ENCODE measurements around the gene TXNRD1. TPM values are rescaled to one million over a fixed set of nuclear protein-coding genes. Genes with fewer than 3 reads are reported as not detected.
A peak's percentile ranks its signal among the peaks of the same experiment; 100 is the strongest.
"Not testable (repeated sequence)": the region's sequence is repeated elsewhere in the genome, so short reads cannot be mapped to it uniquely, and the experiment has no call there.

TXNRD1 gene
- total RNA-seq, 1 donor from 2014 or later: 229 TPM

- DNase-seq (ENCODE audit: low spot score): no peak
These were observed 108.3 kb downstream of the TXNRD1 start for GRCh38 chr12:104323899-104324298.

- DNase-seq (ENCODE audit: low spot score): not testable (repeated sequence)
These were observed 112.7 kb downstream of the TXNRD1 start for GRCh38 chr12:104328278-104328677.

GRCh38 chr12:104328790-104329189, 113.2 kb downstream of the TXNRD1 start:
- DNase-seq (ENCODE audit: low spot score): no peak

- peak; percentile 19 for DNase-seq (ENCODE audit: low spot score)
These were observed 114.3 kb downstream of the TXNRD1 start for GRCh38 chr12:104329707-104330532.

- no peak for DNase-seq (ENCODE audit: low spot score)
These were observed 115.8 kb downstream of the TXNRD1 start for GRCh38 chr12:104331376-104331775.

GRCh38 chr12:104332273-104332672, 116.7 kb downstream of the TXNRD1 start:
- DNase-seq (ENCODE audit: low spot score): not testable (repeated sequence)

GRCh38 chr12:104333692-104334255, 118.2 kb downstream of the TXNRD1 start:
- no peak for DNase-seq (ENCODE audit: low spot score)

- no peak for DNase-seq (ENCODE audit: low spot score)
These were observed 119.0 kb downstream of the TXNRD1 start for GRCh38 chr12:104334581-104334980.

- no peak for DNase-seq (ENCODE audit: low spot score)
These were observed 120.5 kb downstream of the TXNRD1 start for GRCh38 chr12:104336115-104336514.

- no peak for DNase-seq (ENCODE audit: low spot score)
These were observed 121.5 kb downstream of the TXNRD1 start for GRCh38 chr12:104337030-104337558.

GRCh38 chr12:104339663-104340062, 124.1 kb downstream of the TXNRD1 start:
- DNase-seq (ENCODE audit: low spot score): no peak

GRCh38 chr12:104340177-104340576, 124.6 kb downstream of the TXNRD1 start:
- DNase-seq (ENCODE audit: low spot score): no peak

GRCh38 chr12:104340925-104341611, 125.5 kb downstream of the TXNRD1 start:
- no peak for DNase-seq (ENCODE audit: low spot score)

GRCh38 chr12:104342147-104342546, 126.6 kb downstream of the TXNRD1 start:
- no peak for DNase-seq (ENCODE audit: low spot score)

- no peak for DNase-seq (ENCODE audit: low spot score)
These were observed 127.2 kb downstream of the TXNRD1 start for GRCh38 chr12:104342635-104343249.

- no peak for DNase-seq (ENCODE audit: low spot score)
These were observed 129.1 kb downstream of the TXNRD1 start for GRCh38 chr12:104344682-104345081.

- no peak for DNase-seq (ENCODE audit: low spot score)
These were observed 129.9 kb downstream of the TXNRD1 start for GRCh38 chr12:104345234-104346066.

- DNase-seq (ENCODE audit: low spot score): no peak
These were observed 131.9 kb downstream of the TXNRD1 start for GRCh38 chr12:104347374-104348075.

GRCh38 chr12:104348283-104348993, 132.9 kb downstream of the TXNRD1 start:
- no peak for DNase-seq (ENCODE audit: low spot score)
